Thyroid gland (tissue), 4 donors: Measurements from ENCODE around the gene KRTAP10-9. TPM values are rescaled to one million over a fixed set of nuclear protein-coding genes. Genes with fewer than 3 reads are reported as not detected.
"Not testable (repeated sequence)": the region's sequence is repeated elsewhere in the genome, so short reads cannot be mapped to it uniquely, and the experiment has no call there.

ENCODE experiments used
- DNase-seq, 2 donors: peaks; one replicate each; pipeline ENCODE4 v3.0.0-alpha.2; 2019
- H3K27ac ChIP-seq, 3 donors: fragments of 200-600 bp; sonication (generic); 1 replicate in 2 of 3; 2 replicates in 1 of 3; pipeline ENCODE4 v1.5.1; 2016 to 2019; ENCODE audit warnings: mild to moderate bottlenecking in 1 of 3, moderate library complexity in 1 of 3
- H3K27me3 ChIP-seq: fragments of 200-600 bp; sonication (generic); one replicate; pipeline ENCODE4 v1.5.1; 2019
- H3K36me3 ChIP-seq, 2 donors: fragments of 200-600 bp; sonication (generic); one replicate each; pipeline ENCODE4 v1.5.1; 2016 to 2019
- H3K4me1 ChIP-seq, 2 donors: fragments of 200-600 bp; sonication (generic); one replicate each; pipeline ENCODE4 v1.5.1; 2017 to 2019
- H3K4me3 ChIP-seq, 3 donors: fragments of 200-600 bp; sonication (generic); replicated peaks in 1 of 3; 1 replicate in 2 of 3; 2 replicates in 1 of 3; pipeline ENCODE4 v1.5.1; 2016; ENCODE audit warnings: mild to moderate bottlenecking in 1 of 3
- H3K9me3 ChIP-seq: fragments of 200-600 bp; sonication (generic); one replicate; pipeline ENCODE4 v1.5.1; 2017
- POLR2A ChIP-seq, 2 donors: fragments of 450-650 bp; IDR thresholded peaks; one replicate each; pipeline ENCODE4 v1.6.1; 2017; ENCODE audit warnings: antibody characterized with exemption in 2 of 2, mild to moderate bottlenecking in 2 of 2, moderate library complexity in 1 of 2
- WGBS, 2 donors: methylation state at CpG; one replicate each; pipeline ENCODE4 v1.1.5; 2017; 5-methylcytosine and 5-hydroxymethylcytosine counted together
- intact Hi-C: fragments of 100-400 bp; cut with DNase I; formaldehyde crosslinking; loops from one replicate; pipeline ENCODE4 v1.15.1; 2023
- total RNA-seq, 4 donors: library from RNA; depleted of rRNA; stranded (reverse); fragments of >200 nt; gene quantifications; one replicate each; pipeline ENCODE4 v1.2.3, GENCODE V29; 2016
- TF ChIP-seq, protein P1 (sequence below), 6 experiments: fragments of 200-600 bp in 3 of 6; fragments of 450-650 bp in 3 of 6; sonication (generic) in 3 of 6; IDR thresholded peaks; one replicate each; pipeline ENCODE4 v1.5.1; 2016 to 2019; ENCODE audit warnings: antibody characterized with exemption in 6 of 6, mild to moderate bottlenecking in 2 of 6, inconsistent platforms in 1 of 6, moderate library complexity in 1 of 6

KRTAP10-9 gene
- total RNA-seq, 4 donors from 2014 or later: not detected

GRCh38 chr21:44589094-44589493, 37.8 kb upstream of the KRTAP10-9 start:
- intact Hi-C loops: no loop called here
- WGBS, 2 donors: 98 to 100% methylated on average over 2 of the region's 2 CpGs

GRCh38 chr21:44589586-44590305, 37.1 kb upstream of the KRTAP10-9 start:
- intact Hi-C loops: no loop called here
- WGBS, 2 donors: 87 to 91% methylated on average over 14 to 21 of the region's 24 CpGs
- no peaks in the 10 kb centered on the region for H3K9me3 ChIP-seq
- H3K27ac ChIP-seq: no peak overlapping the region
- no peak for TF ChIP-seq POLR2A (IDR thresholded peaks at IDR 0.05)
- TF ChIP-seq, protein P1, sequence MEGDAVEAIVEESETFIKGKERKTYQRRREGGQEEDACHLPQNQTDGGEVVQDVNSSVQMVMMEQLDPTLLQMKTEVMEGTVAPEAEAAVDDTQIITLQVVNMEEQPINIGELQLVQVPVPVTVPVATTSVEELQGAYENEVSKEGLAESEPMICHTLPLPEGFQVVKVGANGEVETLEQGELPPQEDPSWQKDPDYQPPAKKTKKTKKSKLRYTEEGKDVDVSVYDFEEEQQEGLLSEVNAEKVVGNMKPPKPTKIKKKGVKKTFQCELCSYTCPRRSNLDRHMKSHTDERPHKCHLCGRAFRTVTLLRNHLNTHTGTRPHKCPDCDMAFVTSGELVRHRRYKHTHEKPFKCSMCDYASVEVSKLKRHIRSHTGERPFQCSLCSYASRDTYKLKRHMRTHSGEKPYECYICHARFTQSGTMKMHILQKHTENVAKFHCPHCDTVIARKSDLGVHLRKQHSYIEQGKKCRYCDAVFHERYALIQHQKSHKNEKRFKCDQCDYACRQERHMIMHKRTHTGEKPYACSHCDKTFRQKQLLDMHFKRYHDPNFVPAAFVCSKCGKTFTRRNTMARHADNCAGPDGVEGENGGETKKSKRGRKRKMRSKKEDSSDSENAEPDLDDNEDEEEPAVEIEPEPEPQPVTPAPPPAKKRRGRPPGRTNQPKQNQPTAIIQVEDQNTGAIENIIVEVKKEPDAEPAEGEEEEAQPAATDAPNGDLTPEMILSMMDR (IDR thresholded peaks at IDR 0.05): no peak
- H3K27me3 ChIP-seq: no peaks in the 10 kb centered on the region
- no peak for DNase-seq
- H3K4me1 ChIP-seq: no peaks in the 10 kb centered on the region
- no peaks in the 10 kb centered on the region for H3K36me3 ChIP-seq
- no peak overlapping the region for H3K4me3 ChIP-seq

More at GRCh38 chr21:44589094-44589493, 37.8 kb upstream of the KRTAP10-9 start:
- H3K27me3 ChIP-seq: no peaks in the 10 kb centered on the region
- no peak overlapping the region for H3K27ac ChIP-seq
- no peak overlapping the region for H3K4me3 ChIP-seq
- H3K9me3 ChIP-seq: no peaks in the 10 kb centered on the region
- no peak for DNase-seq
- TF ChIP-seq, protein P1 (IDR thresholded peaks at IDR 0.05): no peak
- no peak for TF ChIP-seq POLR2A (IDR thresholded peaks at IDR 0.05)
- H3K36me3 ChIP-seq: no peaks in the 10 kb centered on the region
- H3K4me1 ChIP-seq: no peaks in the 10 kb centered on the region

DNA sequence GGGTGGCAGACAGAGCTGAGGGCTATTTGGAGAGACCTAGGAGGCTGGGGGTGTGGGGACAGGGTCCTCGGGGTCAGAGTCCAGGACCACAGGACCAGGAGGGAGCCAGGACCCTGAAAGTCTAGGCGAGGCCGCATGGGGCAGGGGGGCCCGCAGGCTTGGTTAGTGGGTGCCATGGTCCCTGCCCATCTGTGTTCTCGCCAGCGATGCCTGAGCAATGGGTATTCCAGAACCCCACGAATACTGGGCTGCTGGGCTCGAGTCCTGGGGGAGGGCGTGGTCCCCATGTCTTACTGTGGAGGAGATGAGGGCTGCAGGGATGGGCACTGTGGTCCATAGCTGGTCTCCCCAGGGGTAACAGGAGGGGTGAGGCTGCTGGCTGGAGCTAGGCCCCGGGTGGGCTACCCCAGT, 36.6 kb upstream of the KRTAP10-9 start:
- TF ChIP-seq POLR2A (IDR thresholded peaks at IDR 0.05): no peak
- TF ChIP-seq, protein P1 (IDR thresholded peaks at IDR 0.05): no peak
- 86 to 90% methylated on average over 2 to 10 of the region's 10 CpGs for WGBS, 2 donors
- no peaks in the 10 kb centered on the region for H3K27me3 ChIP-seq

GRCh38 chr21:44590897-44591800, 35.7 kb upstream of the KRTAP10-9 start:
- DNase-seq, intact Hi-C loops, H3K27me3 ChIP-seq, H3K4me1 ChIP-seq, H3K27ac ChIP-seq, H3K36me3 ChIP-seq, H3K9me3 ChIP-seq, H3K4me3 ChIP-seq: not testable (repeated sequence)
- WGBS, 2 donors: 71 to 73% methylated on average over 13 to 16 of the region's 19 CpGs

More for the DNA sequence above, 36.6 kb upstream of the KRTAP10-9 start:
- no peak for DNase-seq
- Histone ChIP-seq H3K4me3 (no peak overlapping the region), H3K9me3 (no peaks in the 10 kb centered on the region), H3K27ac (no peak overlapping the region), H3K4me1 (no peaks in the 10 kb centered on the region), H3K36me3 (no peaks in the 10 kb centered on the region)
- intact Hi-C loops: no loop called here

DNA sequence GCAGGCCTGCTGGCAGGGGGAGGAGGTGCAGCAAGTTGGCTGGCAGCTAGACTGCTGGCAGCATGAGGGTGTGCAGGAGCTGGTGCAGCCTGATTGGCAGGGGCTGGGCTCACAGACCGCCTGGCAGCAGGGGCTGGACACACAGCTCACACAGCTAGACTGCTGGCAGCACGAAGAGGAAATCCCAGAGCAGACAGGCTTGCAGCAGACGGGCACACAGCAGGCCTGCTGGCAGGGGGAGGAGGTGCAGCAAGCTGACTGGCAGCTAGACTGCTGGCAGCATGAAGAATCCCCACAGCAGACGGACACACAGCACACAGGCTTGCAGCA, 35.1 kb upstream of the KRTAP10-9 start:
- H3K4me1 ChIP-seq, H3K27me3 ChIP-seq, H3K4me3 ChIP-seq, H3K27ac ChIP-seq, H3K9me3 ChIP-seq, H3K36me3 ChIP-seq, DNase-seq, intact Hi-C loops: not testable (repeated sequence)
- WGBS, 2 donors: 60 to 100% methylated on average over 1 of the region's 4 CpGs
